Endothelial cell of umbilical vein (primary cell): ENCODE measurements around the gene PCBD2. TPM values are rescaled to one million over a fixed set of nuclear protein-coding genes. Genes with fewer than 3 reads are reported as not detected.

ENCODE experiments used
- BruUV-seq: library from RNA; stranded (reverse); fragments of 400-500 nt; replicated peaks from 2 replicates; lab custom pipeline; 2021; lab: Mats Ljungman, UMichigan
- CTCF ChIA-PET: fragments of 300-600, 350-600 bp; sonication (Branson Sonifier 250); formaldehyde crosslinking; loops from one replicate; lab custom pipeline; 2021; ENCODE audit warnings: antibody characterized with exemption, inconsistent platforms; lab: Charles Lee
- POLR2A ChIA-PET: fragments of 300-600, 350-600 bp; sonication (Branson Sonifier 250); formaldehyde crosslinking; loops from one replicate; lab custom pipeline; 2021; ENCODE audit warnings: antibody characterized with exemption, inconsistent platforms; lab: Charles Lee
- DNase-seq: peaks from one replicate; pipeline ENCODE4 v3.0.0-alpha.2; 2011; ENCODE audit warnings: low read depth, low spot score
- FAIRE-seq: peaks from 2 replicates; lab custom pipeline; 2011; peaks lifted over from hg19 to GRCh38; lab: Jason Lieb, UNC
- H2AFZ ChIP-seq: 2 replicates; pipeline ENCODE4 v1.6.0; 2012; ENCODE audit warnings: low read depth, low read length, control low read depth, inconsistent platforms
- H3K27ac ChIP-seq: 2 replicates; pipeline ENCODE4 v1.5.1; 2011; ENCODE audit warnings: low read depth, mild to moderate bottlenecking, control low read depth, low read length, moderate library complexity; ENCODE audit not compliant: insufficient read depth
- H3K27me3 ChIP-seq, 2 experiments: 2 replicates each; pipeline versions ENCODE4 v1.6.0 to v1.6.1; 2011; ENCODE audit warnings: low read length in 2 of 2, mixed read lengths in 1 of 2; ENCODE audit not compliant: control insufficient read depth in 2 of 2, insufficient read depth in 2 of 2
- H3K36me3 ChIP-seq, 2 experiments: 2 replicates in 1 of 2; 3 replicates in 1 of 2; pipeline ENCODE4 v1.5.1; 2011; ENCODE audit warnings: low read length in 2 of 2, mild to moderate bottlenecking in 1 of 2, moderate library complexity in 1 of 2; ENCODE audit not compliant: control insufficient read depth in 2 of 2, insufficient read depth in 2 of 2; ENCODE audit errors: extremely low read depth in 1 of 2
- H3K4me1 ChIP-seq: 3 replicates; pipeline ENCODE4 v1.5.1; 2011; ENCODE audit warnings: mild to moderate bottlenecking, low read length; ENCODE audit not compliant: control insufficient read depth, insufficient read depth; ENCODE audit errors: extremely low read depth
- H3K4me2 ChIP-seq: 2 replicates; pipeline ENCODE4 v1.6.1; 2011; ENCODE audit warnings: low read length, control low read depth, mixed read lengths; ENCODE audit not compliant: insufficient read depth
- H3K4me3 ChIP-seq, 3 experiments: fragments of 200-600 bp in 1 of 3; sonication (generic), shearing (Covaris generic) in 1 of 3; replicated peaks in 1 of 3; 2 replicates each; pipeline ENCODE4 v1.5.1; 2011 to 2016; ENCODE audit warnings: control low read depth in 3 of 3, low read length in 3 of 3, mild to moderate bottlenecking in 2 of 3, inconsistent platforms in 1 of 3, low read depth in 1 of 3, moderate library complexity in 1 of 3; ENCODE audit not compliant: insufficient read depth in 1 of 3
- H3K79me2 ChIP-seq: 2 replicates; pipeline ENCODE4 v1.6.0; 2012; ENCODE audit warnings: low read length, inconsistent platforms; ENCODE audit not compliant: control insufficient read depth, insufficient read depth
- H3K9ac ChIP-seq: replicated peaks from 2 replicates; pipeline ENCODE3; 2011; ENCODE audit warnings: low read length, control low read depth; ENCODE audit not compliant: insufficient read depth; ENCODE audit errors: extremely low read depth
- H3K9me1 ChIP-seq: replicated peaks from 3 replicates; pipeline ENCODE4 v1.6.0; 2011; ENCODE audit warnings: mild to moderate bottlenecking, low read length; ENCODE audit not compliant: control insufficient read depth, insufficient read depth; ENCODE audit errors: extremely low read depth
- H3K9me3 ChIP-seq: replicated peaks from 2 replicates; pipeline ENCODE4 v1.5.1; 2012; ENCODE audit warnings: low read length, inconsistent platforms; ENCODE audit not compliant: control insufficient read depth, insufficient read depth
- H4K20me1 ChIP-seq: replicated peaks from 2 replicates; pipeline ENCODE3; 2011; ENCODE audit warnings: mild to moderate bottlenecking, low read length; ENCODE audit not compliant: control insufficient read depth, insufficient read depth; ENCODE audit errors: extremely low read depth
- CTCF ChIP-seq, 2 donors: IDR thresholded peaks; 1 replicate in 1 of 2; 2 replicates in 1 of 2; pipeline ENCODE4 v1.5.1; 2011; ENCODE audit warnings: low read length in 2 of 2, mild to moderate bottlenecking in 2 of 2, moderate library complexity in 2 of 2, control low read depth in 1 of 2, inconsistent platforms in 1 of 2, low read depth in 1 of 2; ENCODE audit not compliant: insufficient read depth in 1 of 2; ENCODE audit errors: extremely low read depth in 1 of 2
- EZH2 ChIP-seq: IDR thresholded peaks from 2 replicates; pipeline ENCODE4 v1.6.1; 2012; ENCODE audit warnings: borderline replicate concordance, low read depth, mild to moderate bottlenecking, moderate library complexity, low read length, inconsistent platforms; ENCODE audit not compliant: severe bottlenecking
- FOS ChIP-seq: IDR thresholded peaks from 2 replicates; pipeline ENCODE4 v1.6.1; 2011; ENCODE audit warnings: mild to moderate bottlenecking, low read length, moderate library complexity, borderline replicate concordance; ENCODE audit not compliant: insufficient read depth
- GATA2 ChIP-seq: IDR thresholded peaks from 2 replicates; pipeline ENCODE4 v1.7.0; 2011; ENCODE audit warnings: low read depth, mild to moderate bottlenecking, moderate library complexity, mixed read lengths, low read length; ENCODE audit not compliant: insufficient read length, insufficient read depth
- JUN ChIP-seq: IDR thresholded peaks from 2 replicates; pipeline ENCODE4 v1.6.1; 2011; ENCODE audit warnings: borderline replicate concordance, low read depth; ENCODE audit not compliant: insufficient read length, insufficient read depth
- MYC ChIP-seq: IDR thresholded peaks from one replicate; pipeline ENCODE4 v1.6.1; 2011; ENCODE audit warnings: mild to moderate bottlenecking, low read depth, low read length
- POLR2A ChIP-seq: IDR thresholded peaks from 2 replicates; pipeline ENCODE4 v1.6.1; 2012; ENCODE audit warnings: low read depth, mild to moderate bottlenecking, control low read depth, low read length
- POLR2AphosphoS5 ChIP-seq: IDR thresholded peaks from 2 replicates; pipeline ENCODE4 v1.6.1; 2012; ENCODE audit warnings: low read depth, mild to moderate bottlenecking, control low read depth, low read length, moderate library complexity; ENCODE audit not compliant: insufficient read depth
- dilution Hi-C: fragments of 300-500 bp; cut with MboI; formaldehyde crosslinking; loops from one replicate; pipeline ENCODE4 v1.15.0; 2019; ENCODE audit warnings: low sequenced_read_pairs; ENCODE audit not compliant: extremely low pct_ligation_motif_present
- intact Hi-C: fragments of 100-400 bp; cut with micrococcal nuclease; formaldehyde crosslinking; loops from one replicate; pipeline ENCODE4 v1.10.0; 2022
- polyA plus RNA-seq, 4 experiments: library from polyadenylated mRNA; depleted of rRNA in 3 of 4; stranded (reverse) in 3 of 4; unstranded in 1 of 4; fragments of >200 nt; gene quantifications; 2 replicates each; pipeline versions ENCODE4 v1.2.1 to v1.2.3, GENCODE V29; 2011 to 2012; ENCODE audit warnings: missing spikeins in 1 of 4
- total RNA-seq: library from RNA; stranded (reverse); gene quantifications from 2 replicates; pipeline ENCODE4 v1.2.3, GENCODE V29; 2021
- TF ChIP-seq, protein P1 (sequence below): IDR thresholded peaks from 2 replicates; pipeline ENCODE4 v1.6.1; 2011; ENCODE audit not compliant: insufficient read depth, insufficient read length

Gene PCBD2
- total and polyA plus RNA-seq, 2 donors (not counting 3 experiments of a cell fraction or from before 2014, with no cell fraction given) = 4.0 to 10.7 TPM

DNA sequence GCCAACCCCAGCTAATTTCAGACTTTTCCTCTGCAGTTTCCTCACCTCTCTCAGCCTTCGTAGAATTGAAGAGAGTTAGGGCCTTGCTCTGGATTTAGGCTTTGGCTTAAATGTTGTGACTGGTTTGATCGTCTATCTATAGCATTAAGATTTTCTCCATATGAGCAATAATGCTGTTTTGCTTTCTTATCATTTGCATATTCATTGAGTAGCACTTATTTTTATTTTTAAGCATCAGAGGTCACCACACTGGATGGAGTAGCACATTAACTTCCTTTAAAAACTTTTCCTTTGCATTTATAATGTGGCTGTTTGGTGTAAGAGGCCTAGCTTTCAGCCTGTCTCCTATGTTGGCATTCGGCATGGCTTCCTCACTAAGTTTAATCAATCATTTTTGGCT is 12.6 kb upstream of the PCBD2 start:
- H3K27ac ChIP-seq = no peak overlapping the region
- POLR2A ChIA-PET = no interaction called here
- dilution Hi-C loops (no loop called here), intact Hi-C loops (no loop called here)
- DNase-seq (no peak), FAIRE-seq (no peak)
- TF ChIP-seq POLR2AphosphoS5 (no peak), GATA2 (no peak), FOS (no peak), MYC (no peak), JUN (no peak), CTCF (IDR thresholded peaks at IDR 0.05; ENCODE audit: extremely low read depth in 1 of 2, insufficient read depth in 1 of 2, low read depth in 1 of 2, low read length in 2 of 2) (no peak), EZH2 (no peak), POLR2A (no peak)
- TF ChIP-seq, protein P1, sequence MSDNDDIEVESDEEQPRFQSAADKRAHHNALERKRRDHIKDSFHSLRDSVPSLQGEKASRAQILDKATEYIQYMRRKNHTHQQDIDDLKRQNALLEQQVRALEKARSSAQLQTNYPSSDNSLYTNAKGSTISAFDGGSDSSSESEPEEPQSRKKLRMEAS = no peak
- no peaks in the 10 kb centered on the region for H3K9me3 ChIP-seq
- no peaks in the 10 kb centered on the region for H3K79me2 ChIP-seq
- no peak overlapping the region for H3K4me3 ChIP-seq
- no peaks in the 10 kb centered on the region for H3K4me1 ChIP-seq
- no peaks in the 10 kb centered on the region for H3K9me1 ChIP-seq
- H3K9ac ChIP-seq = no peak overlapping the region
- no peak overlapping the region for H3K4me2 ChIP-seq
- BruUV-seq = no TSS peak
- H4K20me1 ChIP-seq = no peaks in the 10 kb centered on the region
- H3K36me3 ChIP-seq = peaks cover 0 to 2% of the 10 kb centered on the region in 2 experiments
- CTCF ChIA-PET = interaction anchor here (0.7 to 1.6 kb wide), 2 partner anchors 9 to 12 kb away, joined by 3 to 6 read pairs; no protein-coding TSS in a partner anchor
- H2AFZ ChIP-seq = no peak overlapping the region
- H3K27me3 ChIP-seq = no peaks in the 10 kb centered on the region
